ENCODE data around the gene CLIC4.
"Not testable (repeated sequence)": the region's sequence is repeated elsewhere in the genome, so short reads cannot be mapped to it uniquely, and the experiment has no call there.

CLIC4 gene

DNA sequence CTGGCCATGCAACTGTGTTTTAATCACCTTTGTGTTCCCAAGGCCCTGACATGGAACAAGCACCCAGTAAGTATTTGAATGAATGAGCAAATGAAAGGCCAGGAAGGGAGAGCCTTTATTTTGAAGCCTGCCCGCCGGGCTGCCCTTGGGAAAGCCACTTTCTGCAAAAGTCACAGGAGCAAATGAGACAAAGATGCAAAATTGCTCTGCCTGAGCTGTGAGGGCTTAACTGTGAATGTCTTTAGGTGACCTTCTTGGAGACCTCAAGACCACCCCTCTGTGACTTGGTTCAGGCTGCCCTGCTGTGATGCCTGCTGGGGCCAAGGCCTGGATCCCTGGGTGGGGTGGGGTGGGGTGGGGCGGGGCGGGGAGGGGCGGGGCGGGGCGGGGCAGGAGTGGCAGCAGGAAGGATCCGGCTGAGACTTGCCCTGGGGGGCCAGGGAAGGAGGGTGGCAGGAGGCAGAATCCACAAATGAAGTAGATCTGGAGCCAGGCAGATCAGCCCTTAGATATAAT, 130.8 kb downstream of the CLIC4 start:
- DNase-seq (ENCODE audit: low read depth): no peak

DNA sequence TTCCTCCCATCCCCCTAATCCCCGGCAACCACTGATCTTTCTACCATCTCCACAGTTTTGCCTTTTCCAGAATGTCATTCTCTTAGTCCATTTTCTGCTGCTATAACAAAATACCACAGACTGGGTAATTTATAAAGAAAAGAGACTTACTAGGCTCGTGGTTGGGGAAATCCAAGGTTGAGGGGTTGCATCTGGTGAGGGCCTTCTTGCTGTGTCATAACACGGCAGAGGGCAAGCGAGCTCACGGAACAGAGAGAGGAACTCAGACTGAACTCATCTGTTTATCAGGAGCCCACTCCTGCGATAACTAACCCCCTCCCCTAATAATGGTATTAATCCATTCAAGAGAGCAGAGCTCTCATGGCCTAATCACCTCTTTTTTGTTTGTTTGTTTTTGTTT, 132.8 kb downstream of the CLIC4 start:
- no peak for DNase-seq (ENCODE audit: low read depth)

DNA sequence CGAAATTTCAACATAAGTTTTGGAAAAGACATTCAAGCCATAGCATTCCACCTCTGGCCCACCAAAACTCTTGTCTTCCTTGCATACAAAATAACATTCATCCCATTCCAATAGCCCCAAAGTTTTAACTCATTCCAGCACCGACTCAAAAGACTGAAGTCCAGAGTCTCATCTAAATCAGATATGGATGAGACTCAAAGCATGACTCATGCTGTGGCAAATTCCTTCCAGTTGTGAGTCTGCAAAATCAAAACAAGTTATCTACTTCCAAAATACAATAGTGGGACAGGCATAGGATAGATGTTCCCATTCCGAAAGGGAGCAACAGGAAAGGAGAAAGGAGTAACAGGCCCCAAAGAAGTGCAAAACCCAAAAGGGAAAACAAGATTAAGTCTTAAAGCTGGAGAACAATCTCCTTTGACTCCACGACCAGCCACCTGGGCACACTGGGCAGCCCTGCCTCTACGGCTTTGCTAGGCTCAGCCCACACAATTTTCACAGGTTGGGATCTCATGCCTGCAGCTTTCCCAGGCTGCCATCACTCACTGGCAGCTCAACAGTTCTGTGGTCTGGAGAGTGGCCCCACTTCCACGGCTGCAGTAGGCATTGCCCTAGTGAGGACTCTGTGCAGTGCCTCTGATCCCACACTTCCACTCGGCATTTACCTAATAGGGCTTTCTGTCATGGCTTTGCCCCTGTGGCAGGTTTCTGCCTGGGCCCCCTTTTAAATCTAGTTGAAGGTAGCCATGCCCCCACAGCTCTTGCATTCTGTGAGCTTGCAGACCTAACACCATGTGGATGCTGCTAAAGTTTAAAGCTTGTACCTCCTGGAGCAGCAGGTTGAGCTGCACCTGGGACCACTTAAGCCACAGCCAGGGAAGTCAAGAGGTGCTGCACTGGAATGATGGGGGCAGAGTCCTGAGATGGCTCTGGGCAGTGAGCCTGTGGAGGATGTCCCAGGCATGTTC, 133.8 kb downstream of the CLIC4 start:
- DNase-seq (ENCODE audit: low read depth): no peak

DNA sequence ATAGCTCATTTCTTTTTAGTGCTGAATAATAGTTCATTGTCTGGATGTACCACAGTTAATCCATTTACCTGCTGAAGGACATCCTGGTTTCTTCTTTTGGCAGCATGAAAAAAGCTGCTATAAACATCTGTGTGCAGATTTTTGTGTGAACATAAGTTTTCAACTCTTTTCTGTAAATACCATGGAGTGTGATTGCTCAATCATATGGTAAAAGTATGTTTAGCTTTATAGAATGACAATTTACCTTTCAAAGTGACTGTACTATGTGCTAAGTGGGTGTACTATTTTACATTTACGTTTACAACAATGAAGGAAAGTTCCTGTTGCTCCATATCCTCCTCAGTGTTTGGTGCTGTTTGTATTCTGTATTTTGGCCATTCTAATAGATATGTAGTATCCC, 135.8 kb downstream of the CLIC4 start:
- no peak for DNase-seq (ENCODE audit: low read depth)

DNA sequence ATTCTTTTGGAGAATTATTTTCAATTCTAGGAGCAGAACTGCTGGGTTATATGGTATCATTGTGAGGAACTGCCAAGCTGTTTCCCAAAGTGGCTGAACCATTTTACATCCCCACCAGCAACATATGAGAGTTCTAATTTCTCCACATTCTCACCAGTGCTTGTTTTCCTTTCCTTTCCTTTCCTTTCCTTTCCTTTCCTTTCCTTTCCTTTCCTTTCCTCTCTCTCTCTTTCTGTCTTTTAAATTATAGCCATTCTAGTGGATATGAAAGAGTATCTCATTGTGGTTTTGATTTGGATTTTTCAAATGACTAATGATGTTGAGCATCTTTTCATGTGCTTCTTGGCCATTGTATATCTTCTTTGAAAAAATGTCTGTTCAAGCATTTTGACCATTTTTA, 139.5 kb downstream of the CLIC4 start:
- no peak for DNase-seq (ENCODE audit: low read depth)

DNA sequence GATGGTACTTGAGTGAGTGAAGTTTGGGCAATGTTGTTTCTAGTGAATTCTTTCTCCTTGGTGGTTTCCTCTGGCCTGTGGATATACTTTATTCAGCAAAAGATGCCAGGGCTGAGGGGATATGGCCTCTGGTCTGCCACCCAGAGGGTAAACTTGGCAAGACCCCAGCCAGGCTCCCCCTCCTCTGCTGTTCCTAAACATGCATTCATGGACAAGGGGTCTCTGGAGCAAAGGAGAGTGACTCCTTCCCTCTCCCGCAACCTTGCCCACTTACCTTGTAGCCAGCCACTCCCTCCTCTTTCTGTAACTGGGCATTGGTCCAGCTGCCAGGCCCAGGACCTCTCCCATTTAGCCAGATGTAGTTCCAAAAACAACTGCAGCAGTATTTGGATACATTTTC, 141.0 kb downstream of the CLIC4 start:
- no peak for DNase-seq (ENCODE audit: low read depth)

DNA sequence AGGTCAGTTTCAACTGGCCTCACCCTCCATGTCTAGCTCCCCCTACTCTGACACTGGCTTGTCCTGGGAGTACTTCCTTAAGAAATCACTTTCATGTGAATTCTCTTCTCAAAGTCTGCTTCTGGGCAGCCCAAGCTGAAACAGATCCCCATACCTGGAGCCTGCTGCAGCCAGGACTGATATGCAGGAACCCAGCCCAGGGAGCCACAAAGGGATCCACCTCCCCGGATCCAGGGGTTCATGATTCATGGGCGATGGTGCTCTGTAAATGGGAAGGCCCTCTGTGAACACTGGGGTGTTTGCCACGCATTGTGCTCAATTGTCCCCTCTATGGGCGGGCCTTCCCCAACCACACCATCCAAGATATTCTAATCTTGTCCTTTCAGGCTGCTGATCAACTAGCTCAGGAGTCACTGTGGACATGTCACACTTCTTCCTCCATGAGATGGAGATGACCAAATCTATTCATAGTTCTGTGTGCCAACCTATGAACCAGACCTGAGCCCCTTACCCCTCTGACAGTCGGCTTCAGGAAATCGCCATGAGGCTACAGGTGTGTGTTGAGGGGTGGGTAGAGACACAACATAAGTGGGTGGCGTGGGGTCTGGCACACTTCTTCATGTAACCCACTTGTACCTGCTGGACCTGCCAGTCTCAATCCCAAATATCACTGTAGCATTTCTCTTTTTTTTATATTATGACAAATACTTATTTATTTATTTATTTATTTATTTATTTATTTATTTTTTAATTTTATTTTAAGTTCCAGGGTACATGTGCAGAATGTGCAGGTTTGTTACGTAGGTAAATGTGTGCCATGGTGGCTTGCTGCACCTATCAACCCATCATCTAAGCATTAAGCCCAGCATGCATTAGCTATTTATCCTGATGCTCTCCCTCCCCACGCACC, 143.1 kb downstream of the CLIC4 start:
- no peak for DNase-seq (ENCODE audit: low read depth)

DNA sequence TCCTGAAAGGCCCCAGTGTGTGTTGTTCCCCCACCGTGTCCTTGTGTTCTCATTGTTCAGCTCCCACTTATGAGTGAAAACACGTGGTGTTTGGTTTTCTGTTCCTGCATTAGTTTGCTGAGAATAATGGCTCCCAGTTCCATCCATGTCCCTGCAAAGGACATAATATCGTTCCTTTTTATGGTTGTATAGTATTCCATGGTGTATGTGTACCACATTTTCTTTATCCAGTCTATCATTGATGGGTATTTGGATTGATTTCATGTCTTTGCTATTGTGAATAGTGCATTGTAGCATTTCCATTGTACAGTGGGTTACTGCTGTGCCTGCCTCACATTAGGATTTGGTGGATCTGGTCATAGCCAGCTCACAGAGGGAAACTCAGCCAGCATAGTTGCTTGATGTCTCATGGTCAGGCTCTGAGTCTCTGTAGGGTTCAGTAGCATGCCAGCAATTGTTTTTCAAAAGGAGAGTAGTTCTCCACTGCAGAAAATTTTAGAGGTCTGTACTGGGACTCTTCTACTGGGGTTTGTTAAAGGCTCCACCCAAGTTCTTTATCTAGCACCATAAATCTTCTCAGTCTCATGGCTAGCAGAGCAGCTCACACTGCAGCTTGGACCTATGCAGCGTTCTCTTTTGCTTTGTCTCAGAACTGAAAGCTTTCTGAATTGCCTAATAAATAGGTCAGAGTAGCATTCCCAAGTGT, 143.9 kb downstream of the CLIC4 start:
- DNase-seq (ENCODE audit: low read depth): no peak

DNA sequence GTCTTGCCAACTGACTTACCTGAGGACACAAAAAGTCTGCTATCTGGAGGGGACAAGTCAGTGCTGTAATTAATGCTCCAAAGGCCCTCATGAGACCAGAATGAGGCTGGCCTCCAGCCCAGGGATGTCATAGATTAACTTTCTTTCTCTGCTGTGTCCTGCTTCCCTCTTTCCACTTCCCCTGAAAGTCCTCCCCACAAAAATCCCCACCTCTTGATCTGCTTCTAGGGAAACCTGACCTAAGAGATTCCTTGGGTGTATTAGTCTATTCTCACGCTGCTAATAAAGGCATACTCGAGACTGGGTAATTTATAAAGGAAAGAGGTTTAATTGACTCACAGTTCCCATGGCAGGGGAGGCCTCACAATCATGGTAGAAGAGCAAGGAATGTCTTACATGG, 145.6 kb downstream of the CLIC4 start:
- no peak for DNase-seq (ENCODE audit: low read depth)

DNA sequence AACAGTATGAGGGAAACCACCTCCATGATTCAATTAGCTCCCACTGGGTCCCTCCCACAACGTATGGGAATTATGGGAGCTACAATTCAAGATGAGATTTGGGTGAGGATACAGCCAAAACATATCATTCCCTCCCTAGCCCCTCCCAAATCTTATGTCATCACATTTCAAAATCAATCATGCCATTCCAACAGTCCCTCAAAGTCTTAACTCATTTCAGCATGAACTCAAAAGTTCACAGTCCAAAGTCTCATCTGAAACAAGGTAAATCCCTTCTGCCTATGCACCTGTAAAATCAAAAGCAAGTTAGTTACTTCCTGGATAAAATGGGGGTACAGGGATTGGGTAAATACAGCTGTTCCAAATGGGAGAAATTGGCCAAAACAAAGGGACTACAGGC, 146.1 kb downstream of the CLIC4 start:
- not testable (repeated sequence) for DNase-seq (ENCODE audit: low read depth)

DNA sequence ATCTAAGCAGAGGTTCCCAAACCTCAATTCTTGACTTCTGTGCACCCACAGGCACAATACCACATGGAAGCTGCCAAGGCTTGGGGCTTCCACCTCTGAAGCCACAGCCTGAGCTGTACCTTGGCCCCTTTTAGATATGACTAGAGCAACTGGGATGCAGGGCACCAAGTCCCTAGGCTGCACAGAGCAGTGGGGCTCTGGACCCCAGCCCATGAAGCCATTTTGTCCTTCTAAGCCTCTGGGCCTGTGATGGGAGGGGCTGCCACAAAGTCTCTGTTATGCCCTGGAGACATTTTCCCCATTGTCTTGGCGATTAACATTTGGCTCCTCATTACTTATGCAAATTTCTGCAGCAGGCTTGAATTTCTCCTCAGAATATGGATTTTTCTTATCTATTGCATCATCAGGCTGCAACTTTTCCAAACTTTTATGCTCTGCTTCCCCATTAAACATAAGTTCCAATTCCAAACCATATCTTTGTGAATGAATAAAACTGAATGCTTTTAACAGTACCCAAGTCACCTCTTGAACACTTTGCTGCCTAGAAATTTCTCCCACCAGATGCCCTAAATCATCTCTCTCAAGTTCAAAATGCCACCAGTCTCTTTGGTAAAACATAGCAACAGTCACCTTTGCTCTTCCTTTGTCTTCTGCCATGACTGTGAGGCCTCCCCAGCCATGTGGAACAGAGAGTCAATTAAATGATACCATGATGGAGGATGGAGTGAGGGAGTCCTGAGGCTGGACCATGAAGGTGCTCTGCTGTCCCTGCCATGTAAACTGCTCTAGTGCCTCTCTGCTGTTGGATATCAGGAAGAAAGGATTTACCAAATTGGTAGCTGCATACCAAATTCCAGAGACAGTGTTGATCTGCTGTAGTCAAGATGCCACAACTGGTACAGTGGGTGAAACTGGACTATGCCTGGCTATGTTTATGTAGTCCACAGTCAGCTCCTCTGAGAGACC, 147.2 kb downstream of the CLIC4 start:
- no peak for DNase-seq (ENCODE audit: low read depth)

DNA sequence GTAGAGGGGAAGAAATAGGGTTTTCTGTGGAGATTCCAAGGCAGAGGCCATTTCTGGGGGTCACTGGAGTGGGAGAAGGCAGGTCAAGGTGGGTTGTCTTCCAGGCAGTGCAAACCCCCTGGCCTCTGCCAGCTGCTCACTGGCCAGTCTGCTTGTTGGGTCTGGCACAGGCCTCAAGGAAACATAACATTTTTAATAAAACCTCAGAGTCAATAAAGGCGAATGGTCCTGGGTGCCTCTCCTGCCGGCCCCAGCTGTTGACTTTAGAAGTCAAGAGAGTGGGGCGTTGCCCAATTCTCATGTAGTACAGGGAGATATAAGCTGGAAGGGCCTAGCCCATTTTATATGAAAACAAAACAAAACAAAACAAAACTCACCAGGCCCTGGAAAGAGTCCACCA, 148.2 kb downstream of the CLIC4 start:
- no peak for DNase-seq (ENCODE audit: low read depth)

Data from T follicular helper cell (primary cell).